ENCODE data around the gene SECISBP2L.

SECISBP2L gene

GRCh38 chr15:49046220-49047102, at the start of gene SECISBP2L:
SECISBP2L (minus strand) TSS chr15:49046446; CDS start chr15:49046299, 147 bp downstream.
- peak; percentile 96 for DNase-seq (ENCODE audit: low read depth in 2 of 2)
- peak within 1 kb of the TSS; percentile 79 to 87 for H3K4me3 ChIP-seq (replicated peaks in 1 of 2; ENCODE audit: low read depth in 2 of 2, low read length in 2 of 2)
- TF ChIP-seq CTCF (IDR thresholded peaks at IDR 0.05; ENCODE audit: low read depth, low read length), result peak; percentile 29

- no peak for TF ChIP-seq CTCF (IDR thresholded peaks at IDR 0.05; ENCODE audit: low read depth, low read length)
- DNase-seq (ENCODE audit: low read depth in 2 of 2), result no peak
- no peak overlapping the region for H3K4me3 ChIP-seq (replicated peaks in 1 of 2; ENCODE audit: low read depth in 2 of 2, low read length in 2 of 2)
These were observed 48.7 kb upstream of the SECISBP2L start for GRCh38 chr15:49094923-49095322.

GRCh38 chr15:49093252-49094105, 47.2 kb upstream of the SECISBP2L start:
- TF ChIP-seq CTCF (IDR thresholded peaks at IDR 0.05; ENCODE audit: low read depth, low read length), result no peak
- H3K4me3 ChIP-seq (replicated peaks in 1 of 2; ENCODE audit: low read depth in 2 of 2, low read length in 2 of 2), result no peak overlapping the region
- no peak for DNase-seq (ENCODE audit: low read depth in 2 of 2)

GRCh38 chr15:49088996-49089395, 42.8 kb upstream of the SECISBP2L start:
- no peak for TF ChIP-seq CTCF (IDR thresholded peaks at IDR 0.05; ENCODE audit: low read depth, low read length)
- DNase-seq (ENCODE audit: low read depth in 2 of 2), result no peak
- no peak overlapping the region for H3K4me3 ChIP-seq (replicated peaks in 1 of 2; ENCODE audit: low read depth in 2 of 2, low read length in 2 of 2)

- DNase-seq (ENCODE audit: low read depth in 2 of 2), result no peak
- H3K4me3 ChIP-seq (replicated peaks in 1 of 2; ENCODE audit: low read depth in 2 of 2, low read length in 2 of 2), result no peak overlapping the region
- TF ChIP-seq CTCF (IDR thresholded peaks at IDR 0.05; ENCODE audit: low read depth, low read length), result no peak
These were observed 39.6 kb upstream of the SECISBP2L start for GRCh38 chr15:49085696-49086459.

- DNase-seq (ENCODE audit: low read depth in 2 of 2), result no peak
These were observed 38.0 kb upstream of the SECISBP2L start for GRCh38 chr15:49084285-49084570.

More at GRCh38 chr15:49084285-49084570, 38.0 kb upstream of the SECISBP2L start:
- no peak for TF ChIP-seq CTCF (IDR thresholded peaks at IDR 0.05; ENCODE audit: low read depth, low read length)
- H3K4me3 ChIP-seq (replicated peaks in 1 of 2; ENCODE audit: low read depth in 2 of 2, low read length in 2 of 2), result no peak overlapping the region

Measured in cardiac fibroblast (primary cell).